Astrocyte (in vitro differentiated cells and primary cell): ENCODE data around the gene KLRG1.

Experiments
- EZH2 ChIP-seq: IDR thresholded peaks from 2 replicates; pipeline ENCODE4 v1.6.1; 2012; ENCODE audit warnings: mild to moderate bottlenecking, low read length, inconsistent platforms; ENCODE audit not compliant: insufficient read depth
- TF ChIP-seq, protein P1 (sequence below): IDR thresholded peaks from 2 replicates; pipeline ENCODE4 v1.5.1; 2011; ENCODE audit warnings: low read depth, mild to moderate bottlenecking, inconsistent platforms, low read length, moderate library complexity; ENCODE audit not compliant: insufficient read depth

DNA sequence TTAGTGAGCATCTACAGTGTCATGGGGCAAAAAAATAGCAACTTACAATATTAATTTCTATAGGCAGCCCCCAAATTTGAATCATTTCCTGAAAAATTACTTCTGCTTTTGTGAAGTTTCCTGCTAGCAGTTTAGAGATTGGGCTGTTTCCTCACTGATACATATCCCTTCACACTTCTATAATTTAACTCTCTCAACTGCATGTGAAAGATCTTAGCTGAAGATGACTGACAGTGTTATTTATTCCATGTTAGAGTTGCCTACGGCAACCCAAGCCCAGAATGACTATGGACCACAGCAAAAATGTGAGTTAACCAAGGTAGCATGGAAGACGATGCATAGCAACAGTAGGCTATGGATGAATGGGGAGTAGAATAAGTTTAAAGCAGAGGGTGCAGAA lies at the start of gene KLRG1:
- TF ChIP-seq, protein P1, sequence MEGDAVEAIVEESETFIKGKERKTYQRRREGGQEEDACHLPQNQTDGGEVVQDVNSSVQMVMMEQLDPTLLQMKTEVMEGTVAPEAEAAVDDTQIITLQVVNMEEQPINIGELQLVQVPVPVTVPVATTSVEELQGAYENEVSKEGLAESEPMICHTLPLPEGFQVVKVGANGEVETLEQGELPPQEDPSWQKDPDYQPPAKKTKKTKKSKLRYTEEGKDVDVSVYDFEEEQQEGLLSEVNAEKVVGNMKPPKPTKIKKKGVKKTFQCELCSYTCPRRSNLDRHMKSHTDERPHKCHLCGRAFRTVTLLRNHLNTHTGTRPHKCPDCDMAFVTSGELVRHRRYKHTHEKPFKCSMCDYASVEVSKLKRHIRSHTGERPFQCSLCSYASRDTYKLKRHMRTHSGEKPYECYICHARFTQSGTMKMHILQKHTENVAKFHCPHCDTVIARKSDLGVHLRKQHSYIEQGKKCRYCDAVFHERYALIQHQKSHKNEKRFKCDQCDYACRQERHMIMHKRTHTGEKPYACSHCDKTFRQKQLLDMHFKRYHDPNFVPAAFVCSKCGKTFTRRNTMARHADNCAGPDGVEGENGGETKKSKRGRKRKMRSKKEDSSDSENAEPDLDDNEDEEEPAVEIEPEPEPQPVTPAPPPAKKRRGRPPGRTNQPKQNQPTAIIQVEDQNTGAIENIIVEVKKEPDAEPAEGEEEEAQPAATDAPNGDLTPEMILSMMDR, result no peak
- TF ChIP-seq EZH2, result no peak
